ENCODE results near the gene TLE3. TPM values are rescaled to one million over a fixed set of nuclear protein-coding genes. Genes with fewer than 3 reads are reported as not detected.

Gene TLE3
- total RNA-seq, 1 donor from 2014 or later: 68.9 TPM

DNA sequence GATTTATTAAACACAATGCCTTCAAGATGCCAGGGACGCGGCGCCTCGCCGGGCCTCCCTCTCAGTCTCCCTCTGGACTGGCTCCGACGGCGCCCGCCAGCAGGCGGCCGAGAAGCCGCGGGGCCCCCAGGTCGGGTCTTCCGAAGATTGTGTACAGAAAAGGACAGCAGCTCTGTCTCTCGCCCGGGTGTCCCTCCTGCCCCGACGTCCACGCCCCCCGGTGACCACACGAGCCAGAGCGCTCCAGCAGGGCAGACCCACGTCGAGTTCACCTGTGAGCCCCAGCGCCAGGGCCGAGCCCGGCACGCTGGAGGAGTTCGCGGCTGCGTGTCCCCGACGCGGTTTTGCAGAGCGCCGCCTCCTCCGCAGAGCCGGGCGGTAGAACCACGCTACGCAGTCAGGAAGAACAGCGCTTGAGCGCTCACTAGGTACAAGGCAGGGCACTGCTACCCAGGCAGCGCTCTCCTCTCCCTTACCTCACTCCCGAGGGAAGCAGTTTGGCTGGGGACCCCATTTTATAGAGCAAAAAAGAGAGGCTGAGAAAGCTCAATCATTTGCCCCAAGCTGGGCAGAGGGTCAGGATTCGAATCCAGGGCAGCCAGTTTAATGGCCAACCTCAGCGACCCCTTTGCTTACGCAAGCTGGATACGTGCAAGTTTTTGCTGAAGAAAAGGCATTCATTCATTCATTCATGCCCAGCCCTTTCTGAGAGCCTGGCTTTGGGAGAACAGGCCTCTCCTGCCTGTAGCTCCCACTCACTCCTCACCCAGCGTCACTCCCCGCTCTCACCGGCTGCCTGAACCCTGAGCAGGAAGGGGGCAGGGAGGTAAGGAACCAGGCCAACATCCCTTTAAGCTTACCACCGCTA, 3.0 kb upstream of the TLE3 start:
- no peak for FAIRE-seq

DNA sequence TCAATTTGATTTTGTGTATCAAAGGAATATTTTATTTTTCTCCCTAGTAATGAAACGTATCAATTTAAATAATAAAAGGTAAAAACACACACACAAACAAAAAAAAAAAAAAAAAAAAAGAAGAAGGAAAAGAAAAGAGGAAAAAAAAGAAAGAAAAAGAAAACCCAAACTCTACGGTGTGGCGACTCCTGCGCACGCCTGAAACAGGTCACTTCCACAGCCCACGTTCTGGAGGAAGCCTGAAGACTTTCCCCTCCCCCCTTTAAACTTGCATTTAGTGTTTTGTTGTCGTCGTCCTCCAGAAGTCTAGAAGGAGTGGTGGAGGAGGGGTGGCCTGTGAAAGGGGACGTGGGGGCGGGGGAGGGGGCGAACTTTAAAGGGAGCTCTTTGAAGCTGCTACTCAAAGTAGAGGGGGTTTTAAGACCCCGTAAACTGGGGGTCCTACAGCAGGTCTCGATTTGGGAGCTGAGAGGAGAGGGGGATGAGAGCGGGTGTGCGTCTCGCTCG, 2.3 kb upstream of the TLE3 start:
- FAIRE-seq (no peak), DNase-seq (ENCODE audit: low spot score in 2 of 2) (no peak)

More for the DNA sequence above, 3.0 kb upstream of the TLE3 start:
- no peak for DNase-seq (ENCODE audit: low spot score in 2 of 2)

DNA sequence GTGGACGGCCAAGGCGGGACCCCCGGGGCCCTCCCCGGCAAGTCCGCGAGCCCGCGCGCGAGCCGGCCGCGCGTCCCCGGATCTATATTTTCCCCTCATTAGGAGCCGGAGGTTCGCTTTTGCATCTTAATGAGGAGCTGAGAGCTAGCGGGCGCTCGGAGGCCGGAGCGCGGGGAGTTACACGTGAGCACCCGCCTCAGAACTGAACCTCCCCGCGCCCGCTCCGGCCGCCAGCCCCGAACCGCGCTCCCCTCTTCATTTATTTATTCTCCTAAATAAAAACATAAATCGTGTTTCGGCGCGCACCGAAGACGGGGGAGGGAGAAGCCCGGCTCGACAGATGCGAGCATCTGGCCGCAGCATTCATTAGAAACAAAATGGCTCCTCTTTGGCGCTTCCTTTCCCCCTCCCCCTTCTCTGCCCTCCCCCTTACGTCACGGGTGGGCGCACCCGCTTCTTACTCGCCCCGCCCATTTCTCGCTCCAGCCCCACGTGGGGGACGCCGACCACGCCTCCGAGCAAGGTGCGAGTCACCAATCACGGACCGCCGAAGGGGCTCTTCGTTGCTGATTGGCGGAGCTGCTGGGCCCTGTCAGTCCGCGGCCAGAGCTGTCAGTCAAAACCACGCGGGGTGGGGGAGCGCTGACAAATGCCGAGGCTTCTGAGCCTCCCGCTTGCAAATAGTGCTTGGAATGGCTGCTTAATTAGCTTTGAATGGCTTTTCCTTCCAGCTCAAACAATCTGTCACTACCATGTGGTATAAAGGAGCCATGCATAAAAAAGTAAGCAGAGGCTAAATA, 1.6 kb upstream of the TLE3 start:
- DNase-seq (ENCODE audit: low spot score in 2 of 2) (peak; percentile 99), FAIRE-seq (peak; percentile 83)

DNA sequence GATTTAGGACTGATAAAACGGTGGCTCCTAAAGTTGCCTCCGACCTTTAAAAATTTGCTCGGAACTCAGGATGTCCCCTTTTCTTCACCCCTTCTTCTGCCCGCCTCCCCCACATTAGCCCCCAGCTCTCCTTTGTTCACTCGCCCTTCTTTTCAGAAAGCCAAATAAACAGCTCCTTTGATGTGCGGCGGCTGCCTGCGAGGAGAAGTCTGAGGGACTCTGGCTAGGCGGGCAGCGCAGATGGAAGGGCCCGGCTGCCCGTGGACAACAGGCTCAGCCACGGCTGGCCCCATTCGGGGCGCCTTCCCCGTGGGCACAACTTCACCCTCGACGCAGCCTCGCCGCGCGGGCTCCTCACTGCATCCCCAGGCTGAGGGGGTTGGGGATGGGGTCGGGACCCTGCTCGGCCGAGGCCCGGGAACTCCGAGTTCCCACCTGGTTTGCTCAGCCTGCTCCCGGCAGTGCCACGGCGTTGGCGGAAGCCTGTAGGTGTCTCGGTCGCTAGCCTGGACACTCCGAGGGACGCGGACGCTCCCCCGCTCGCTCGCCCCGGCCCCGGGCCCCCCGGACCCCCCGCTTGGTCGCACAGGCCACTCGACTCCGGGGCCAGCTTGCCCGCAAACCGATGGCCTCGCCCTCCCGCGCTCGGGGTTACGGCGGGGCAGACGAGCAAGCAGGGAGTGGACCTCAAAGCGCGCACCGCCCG, 897 bp upstream of the TLE3 start:
- FAIRE-seq: no peak
- DNase-seq (ENCODE audit: low spot score in 2 of 2): peak in 1 of 2 donors; percentile 57

DNA sequence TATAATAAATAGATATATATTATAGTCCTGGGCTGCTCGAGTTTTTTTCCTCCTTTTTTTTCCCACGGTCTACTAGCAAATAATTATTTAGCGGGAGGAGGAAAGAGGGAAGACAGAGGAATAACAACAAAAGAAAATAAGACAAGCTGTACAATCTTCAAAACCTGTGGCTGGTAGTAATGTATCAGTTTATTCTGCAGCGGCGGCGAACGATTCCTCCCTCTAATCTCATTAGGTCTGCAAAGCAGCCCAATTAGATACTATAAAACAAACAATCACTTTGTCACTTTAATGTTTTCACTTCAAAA, 390 bp upstream of the TLE3 start:
- FAIRE-seq: no peak

DNA sequence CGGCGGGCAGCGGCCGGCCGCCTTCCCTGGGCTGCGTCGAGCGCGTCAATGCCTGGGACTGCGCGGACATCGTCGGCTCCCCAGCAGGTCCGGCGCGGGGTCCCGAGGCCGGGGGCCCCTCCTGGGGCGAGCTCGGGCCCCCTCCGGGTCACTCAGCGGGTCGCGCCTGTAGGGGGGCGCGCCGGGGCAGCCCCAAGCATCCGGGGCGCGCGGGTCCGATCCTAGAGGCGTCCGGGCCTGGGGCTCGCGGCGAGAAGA, 725 bp downstream of the TLE3 start:
- no peak for DNase-seq (ENCODE audit: low spot score in 2 of 2)
- FAIRE-seq: no peak

More for the DNA sequence above, 390 bp upstream of the TLE3 start:
- DNase-seq (ENCODE audit: low spot score in 2 of 2): no peak

DNA sequence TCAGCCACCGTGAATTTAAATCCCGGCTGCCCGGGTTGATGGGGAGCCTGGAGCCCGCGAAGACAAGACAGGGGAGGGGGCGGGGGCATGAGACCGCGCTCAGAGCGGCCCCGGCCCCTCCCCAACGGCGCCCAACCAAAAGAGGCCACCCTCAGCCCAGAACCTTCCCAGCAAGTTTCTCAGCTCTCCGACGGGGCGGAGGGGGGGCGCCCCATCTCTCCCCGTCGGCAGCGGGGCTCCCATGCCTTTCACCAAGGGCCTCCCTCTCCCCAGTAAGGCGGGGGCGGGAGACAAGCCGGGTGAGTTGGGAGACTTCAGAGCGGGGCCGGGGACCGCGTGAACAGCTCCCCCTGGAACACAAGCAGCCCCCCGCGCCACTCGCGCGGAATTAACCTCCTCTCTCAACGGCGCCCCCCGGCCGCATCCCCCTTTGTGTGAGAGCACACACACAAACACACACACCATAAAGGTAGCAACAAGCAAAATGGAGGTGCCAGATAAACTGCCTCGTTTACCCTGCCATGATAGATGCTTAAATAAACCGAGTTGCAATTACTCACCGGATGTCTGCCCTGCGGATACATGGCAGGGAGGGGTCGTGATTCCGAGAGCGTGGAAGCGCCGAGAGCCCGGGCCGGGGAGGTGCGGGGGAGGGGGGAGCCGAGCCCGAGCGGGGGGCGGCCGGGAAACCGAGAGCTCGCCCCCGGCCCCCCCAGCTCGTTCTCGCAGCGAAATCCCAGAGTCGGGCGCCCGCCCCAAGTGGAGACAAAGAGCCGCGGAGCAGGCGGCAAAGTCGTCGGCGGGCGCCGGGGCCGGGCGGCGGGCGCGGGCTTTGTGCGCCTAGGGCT, 1.3 kb downstream of the TLE3 start:
- DNase-seq (ENCODE audit: low spot score in 2 of 2) (peak in 1 of 2 donors; percentile 56), FAIRE-seq (no peak)

DNA sequence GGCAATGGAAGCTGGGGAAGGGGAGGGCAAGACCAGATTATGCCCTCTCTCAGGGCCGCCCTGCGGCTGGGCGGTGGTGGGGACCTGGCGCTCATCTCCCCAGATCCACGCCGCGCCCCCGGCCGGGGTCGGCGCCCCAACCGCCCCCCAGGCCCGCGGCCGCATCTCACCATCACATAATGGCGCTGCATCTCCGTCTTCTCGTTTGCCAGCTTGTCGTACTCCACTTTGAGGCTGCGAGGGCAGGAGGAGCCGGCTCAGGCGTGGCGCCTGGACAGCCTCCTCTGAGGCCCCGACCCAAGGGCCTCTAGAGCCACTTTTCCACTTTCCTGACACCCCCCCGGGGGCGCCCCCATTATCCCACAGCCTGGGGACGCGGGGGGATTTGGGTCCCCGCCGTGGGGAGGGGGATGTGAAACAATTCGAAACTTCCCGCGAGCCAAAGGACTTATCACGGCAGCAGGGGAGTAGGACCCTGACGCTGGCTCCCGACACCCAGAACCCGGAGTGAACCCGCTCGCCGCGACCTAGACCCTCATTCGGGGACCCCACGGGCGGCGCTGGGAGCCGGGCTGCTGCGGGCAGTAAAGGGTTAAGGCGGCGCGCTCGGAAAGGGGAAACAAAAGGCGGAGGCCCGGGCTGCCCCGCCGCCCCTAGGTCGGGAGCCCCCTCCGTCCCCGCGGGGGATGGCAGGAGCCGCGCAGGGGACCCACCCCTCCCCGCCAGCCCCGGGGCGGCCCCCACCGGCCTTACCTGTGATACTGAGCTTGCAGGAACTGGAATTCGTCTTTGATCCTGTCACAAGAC, 2.1 kb downstream of the TLE3 start:
- DNase-seq (ENCODE audit: low spot score in 2 of 2): no peak
- FAIRE-seq: no peak

DNA sequence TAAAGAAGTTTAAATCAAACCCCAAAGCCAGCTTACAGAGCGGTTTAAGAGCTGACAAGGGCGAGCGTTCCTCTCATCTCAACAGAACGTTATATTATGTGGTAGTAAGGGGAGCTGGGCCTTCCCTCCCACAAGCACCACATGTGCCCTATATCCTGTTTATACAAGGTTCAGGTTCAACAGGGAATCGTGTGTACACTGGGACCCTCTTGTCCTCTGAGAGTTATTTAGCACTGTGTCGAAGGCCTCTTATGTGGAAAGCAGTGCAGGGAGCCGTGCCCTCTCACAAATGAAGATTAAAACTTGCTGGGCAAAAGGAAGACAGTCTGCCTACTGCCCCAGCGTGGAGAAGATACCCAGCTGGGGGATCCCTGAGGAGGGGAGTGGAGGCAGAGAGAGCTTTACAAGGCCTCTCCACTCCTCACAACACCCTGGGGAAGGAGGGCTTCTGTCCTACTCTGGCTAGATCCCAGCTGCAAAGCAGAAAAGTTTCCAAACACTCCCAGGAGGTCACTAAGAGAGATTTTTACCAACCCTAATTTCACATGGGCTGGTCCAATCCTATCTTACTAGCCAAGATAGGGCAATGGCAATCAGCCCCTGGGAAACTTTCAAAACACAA, 2.9 kb downstream of the TLE3 start:
- DNase-seq (ENCODE audit: low spot score in 2 of 2) (no peak), FAIRE-seq (no peak)

DNA sequence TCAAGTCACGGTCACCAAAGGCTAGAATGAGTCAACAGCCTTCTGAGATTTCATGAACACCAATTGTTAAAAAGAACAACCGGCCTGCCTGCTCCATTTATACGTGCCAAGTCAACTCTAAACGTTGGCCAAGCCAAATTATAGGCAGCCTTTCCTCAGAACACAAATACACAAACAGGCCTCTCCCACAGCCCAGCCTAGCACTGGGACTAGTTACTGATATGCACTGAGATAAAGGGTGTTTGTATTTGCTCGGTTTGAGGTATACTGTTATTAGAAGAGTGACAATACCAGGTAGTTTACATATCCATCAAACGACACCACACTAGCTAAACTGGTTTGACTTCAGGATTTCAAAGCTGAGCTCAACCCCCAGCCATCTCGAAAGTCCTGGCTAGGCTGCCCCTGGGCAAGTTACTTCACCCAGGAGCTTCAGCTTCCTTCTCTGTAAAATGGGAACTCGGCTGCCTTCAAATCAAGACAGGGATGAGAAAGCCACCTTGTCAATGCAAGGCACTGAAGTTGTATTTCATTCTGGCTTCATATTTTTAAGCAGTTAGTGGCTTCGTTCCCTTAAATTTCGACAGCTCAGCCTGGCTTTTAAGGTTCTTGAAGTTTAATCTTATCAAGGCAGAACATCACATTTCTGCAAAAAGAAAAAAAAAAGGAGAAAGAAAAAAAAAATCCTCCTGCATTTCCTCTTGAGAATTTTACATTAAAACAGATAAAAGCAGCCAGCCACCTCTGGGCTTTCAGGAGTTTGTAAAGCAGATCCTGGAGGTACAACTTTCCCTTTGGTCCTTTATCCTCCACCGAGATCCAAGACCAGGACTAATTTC, 4.0 kb downstream of the TLE3 start:
- no peak for DNase-seq (ENCODE audit: low spot score in 2 of 2)
- no peak for FAIRE-seq

DNA sequence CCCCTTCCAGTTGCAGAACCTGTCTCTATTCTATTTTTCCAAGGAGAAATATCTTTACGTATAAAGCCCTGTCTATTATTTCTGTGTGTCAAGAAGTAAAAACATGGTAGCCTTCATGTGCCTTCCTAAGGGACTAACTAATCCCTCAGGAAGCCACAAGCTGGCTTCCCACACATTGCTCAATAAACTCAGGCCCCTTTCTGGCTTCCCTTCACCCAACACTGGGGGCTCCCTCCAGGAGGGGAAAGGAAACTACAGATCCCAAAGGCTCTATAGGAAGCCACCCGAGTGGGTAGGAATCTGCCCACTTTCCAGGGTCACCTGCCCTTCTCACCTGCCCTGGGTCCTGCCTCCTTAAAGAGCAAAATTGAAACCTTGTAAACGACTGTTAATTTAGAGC, 4.6 kb downstream of the TLE3 start:
- FAIRE-seq (no peak), DNase-seq (ENCODE audit: low spot score in 2 of 2) (no peak)

DNA sequence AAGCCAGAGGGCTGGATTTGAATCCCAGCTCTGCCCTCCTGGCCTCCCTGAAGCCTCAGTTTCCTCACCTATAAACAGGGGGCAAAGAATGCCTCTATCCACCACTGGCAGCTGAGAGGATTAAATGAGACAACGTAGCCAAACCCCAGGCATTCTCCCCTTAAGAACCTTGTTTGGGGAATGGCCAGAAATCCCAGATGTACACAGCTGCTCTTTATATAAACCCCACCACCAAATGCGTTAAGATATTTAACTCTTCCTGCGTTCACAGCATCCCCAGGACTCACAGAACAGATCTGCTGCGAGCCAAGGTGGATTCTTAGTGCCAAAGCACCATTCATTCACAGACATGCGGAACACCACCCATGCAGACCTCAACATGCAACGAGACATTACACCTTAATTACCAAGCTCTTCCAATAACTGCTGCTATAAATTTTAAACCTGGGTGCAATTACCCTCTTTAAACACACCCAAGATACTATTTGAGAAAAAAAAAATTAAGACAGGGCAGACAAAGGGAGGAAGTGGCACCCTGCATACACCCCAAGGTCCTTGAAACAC, 5.2 kb downstream of the TLE3 start:
- DNase-seq (ENCODE audit: low spot score in 2 of 2): no peak
- FAIRE-seq: no peak

DNA sequence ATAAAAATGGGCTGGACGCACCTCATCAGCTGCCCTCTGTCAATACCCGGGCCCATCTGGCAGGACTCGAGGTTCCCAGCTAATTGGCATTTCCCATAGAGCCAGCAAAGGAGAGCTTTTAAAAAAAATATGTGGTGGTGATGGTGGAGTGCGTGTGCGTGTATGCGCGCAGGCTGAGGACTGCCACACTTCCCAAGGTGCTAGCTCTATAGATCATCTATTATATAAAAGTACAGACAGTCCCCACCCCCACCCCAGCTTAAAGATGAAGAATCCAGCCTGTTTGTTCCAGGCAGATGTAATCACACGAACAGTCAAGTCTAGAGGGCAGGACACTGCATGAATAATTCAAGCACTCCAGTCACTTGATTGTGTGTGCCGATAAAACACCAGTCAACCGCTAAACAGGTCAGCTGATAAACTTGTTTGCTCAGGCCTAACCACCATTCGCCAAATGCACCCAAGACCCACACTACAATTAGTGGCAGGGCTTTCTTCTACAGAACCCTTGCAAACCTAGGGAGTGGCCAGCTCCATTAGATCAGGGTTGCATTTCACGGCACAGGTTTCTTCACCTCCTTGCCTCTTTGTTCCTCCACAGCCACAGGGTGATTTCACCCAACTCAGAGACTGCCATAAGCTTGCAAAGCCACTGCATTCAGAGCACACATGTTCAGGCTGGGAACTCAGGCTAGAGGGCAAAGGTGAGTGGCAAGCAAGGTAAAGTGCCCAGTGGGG, 5.8 kb downstream of the TLE3 start:
- DNase-seq (ENCODE audit: low spot score in 2 of 2): no peak
- no peak for FAIRE-seq

DNA sequence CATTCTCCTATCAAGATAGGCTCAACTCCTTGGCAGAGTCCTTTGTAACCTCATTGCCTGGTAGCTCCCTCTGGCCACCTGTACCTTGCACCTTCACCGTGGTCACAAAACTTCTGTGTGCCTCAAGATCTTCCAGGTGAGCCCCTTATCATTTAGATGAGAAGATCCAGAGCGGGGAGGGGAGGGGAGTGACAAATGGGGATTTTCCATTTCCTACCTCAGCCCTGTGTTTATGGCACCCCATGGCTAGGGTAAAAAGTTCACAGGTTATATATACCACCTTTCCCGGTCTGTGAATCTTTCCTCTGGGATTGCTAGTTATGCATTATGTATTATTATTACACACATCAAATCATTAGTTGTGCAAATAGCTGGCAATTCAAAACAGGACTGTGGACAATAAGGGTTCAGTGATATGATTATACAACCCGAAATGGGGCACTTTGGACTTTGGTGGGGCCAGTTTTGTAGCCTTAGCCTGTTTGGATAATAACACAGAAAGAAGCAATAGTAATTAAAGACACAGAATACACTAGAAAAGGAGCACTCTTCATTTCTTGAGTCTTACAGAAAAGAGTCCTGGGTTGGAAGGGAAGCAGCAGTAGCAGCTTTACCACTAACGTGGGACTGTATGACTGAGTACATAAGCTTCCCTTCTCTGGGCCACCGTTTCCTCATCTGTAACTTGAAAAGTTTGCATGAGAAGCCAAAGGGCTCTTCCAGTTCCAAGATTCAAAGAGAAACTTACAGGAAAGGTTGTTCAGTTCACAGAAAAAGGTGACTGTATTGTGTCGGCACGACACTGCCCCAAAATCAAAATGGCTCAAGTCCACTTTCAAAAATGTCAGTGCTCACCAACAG, 7.1 kb downstream of the TLE3 start:
- no peak for FAIRE-seq
- no peak for DNase-seq (ENCODE audit: low spot score in 2 of 2)

DNA sequence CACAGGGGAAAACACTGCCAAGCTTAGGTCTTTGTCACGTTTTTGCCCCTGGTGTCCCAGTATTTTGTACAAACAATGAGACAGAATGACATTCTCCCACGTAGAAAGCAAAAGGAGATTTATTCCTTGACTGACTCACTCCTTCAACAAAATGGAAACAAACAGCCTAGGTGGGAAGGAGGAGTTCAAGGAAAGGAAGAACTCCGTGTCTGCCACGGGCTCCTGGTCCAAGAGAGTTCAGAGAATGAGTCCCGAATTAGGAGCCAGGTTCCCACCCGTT, 8.1 kb downstream of the TLE3 start:
- FAIRE-seq (no peak), DNase-seq (ENCODE audit: low spot score in 2 of 2) (no peak)

DNA sequence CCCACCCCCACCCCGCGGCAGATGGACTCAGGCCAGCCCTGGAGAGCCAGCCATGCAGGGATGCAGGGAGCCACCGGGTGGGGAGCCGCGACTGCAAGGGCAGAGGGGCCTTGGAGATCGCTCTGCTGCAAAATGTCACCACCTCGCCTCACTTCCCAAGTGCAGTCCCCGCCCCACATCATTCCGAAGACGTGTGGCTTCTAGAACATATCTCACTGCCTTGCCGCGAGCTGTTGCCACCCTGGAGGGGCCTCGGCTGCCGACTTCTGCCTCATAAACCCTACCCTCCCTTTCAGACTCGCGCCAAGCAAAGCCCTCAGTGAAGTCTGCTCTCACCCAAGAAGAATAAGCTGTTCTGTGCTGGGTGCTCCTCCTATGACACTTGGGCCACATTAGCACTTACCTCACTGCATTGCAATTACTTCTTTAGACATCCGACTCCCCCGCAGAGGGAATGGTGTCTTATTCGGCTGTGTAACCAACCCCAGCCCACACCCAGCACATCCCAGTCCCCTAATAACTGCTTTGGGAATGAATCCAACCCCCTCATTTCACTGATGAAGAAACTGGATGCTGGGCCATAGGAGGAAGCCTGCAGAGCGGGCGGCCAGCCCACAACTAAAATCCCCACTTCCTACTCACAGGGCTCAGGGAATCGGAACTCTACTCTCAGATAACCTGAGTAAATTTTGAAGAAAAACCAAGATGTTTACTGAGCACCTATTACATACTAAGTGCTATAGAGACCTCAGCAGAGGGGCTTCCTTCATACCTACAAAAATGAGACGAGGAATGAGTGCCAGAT, 8.6 kb downstream of the TLE3 start:
- DNase-seq (ENCODE audit: low spot score in 2 of 2) (no peak), FAIRE-seq (no peak)
